GM10266 (cell line): Measurements from ENCODE around the gene GTF2H1.
"Not testable (repeated sequence)": the region's sequence is repeated elsewhere in the genome, so short reads cannot be mapped to it uniquely, and the experiment has no call there.

ENCODE experiments used
- DNase-seq: peaks from one replicate; pipeline ENCODE4 v3.0.0; 2012; ENCODE audit errors: extremely low spot score
- TF ChIP-seq, protein P1 (sequence below): IDR thresholded peaks from 2 replicates; pipeline ENCODE4 v1.5.1; 2012; ENCODE audit warnings: mild to moderate bottlenecking, low read depth; ENCODE audit not compliant: control insufficient read depth, insufficient read depth; ENCODE audit errors: missing control alignments

Gene GTF2H1

DNA sequence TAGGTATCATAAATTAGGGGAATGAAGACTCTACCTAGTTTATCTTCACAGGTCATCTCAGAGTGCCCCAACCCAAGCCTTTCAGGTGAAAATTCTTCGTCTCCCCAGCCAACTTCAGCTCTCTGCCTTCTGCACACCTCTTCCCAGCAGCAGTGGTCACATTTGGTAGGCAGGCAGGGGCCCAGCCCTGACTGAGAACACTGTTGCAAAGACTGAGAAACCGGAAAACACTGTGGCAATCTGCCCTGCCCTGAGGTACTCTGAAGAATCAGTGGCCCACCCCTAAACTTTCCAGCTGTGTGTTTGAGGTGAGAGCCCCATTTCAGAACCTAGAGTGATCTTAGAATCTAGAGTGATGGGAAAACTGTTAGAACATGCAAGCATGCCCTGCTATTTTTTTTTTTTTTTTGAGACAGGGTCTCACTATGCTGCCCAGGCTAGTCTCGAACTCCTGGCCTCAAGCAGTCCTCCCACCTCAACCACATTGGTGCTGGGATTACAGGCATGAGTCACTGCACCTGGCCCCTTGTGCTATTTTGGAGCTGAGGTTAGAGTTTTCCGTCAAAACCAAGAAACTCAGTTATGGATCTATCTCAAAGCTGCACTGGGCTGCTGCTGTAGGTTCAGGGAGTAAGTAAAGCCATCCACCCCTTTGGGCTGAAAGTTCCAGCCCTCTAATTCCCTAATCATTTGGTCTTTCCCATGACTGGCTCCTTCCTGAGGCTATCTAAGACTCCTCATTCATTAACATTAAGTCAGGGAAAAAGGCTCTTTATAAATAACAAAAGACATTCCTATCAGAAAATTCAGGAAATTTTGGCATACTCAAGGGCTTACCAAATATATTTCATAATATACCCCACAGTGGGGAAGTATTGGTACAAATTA, 70.3 kb downstream of the GTF2H1 start:
- no peak for DNase-seq
- TF ChIP-seq, protein P1, sequence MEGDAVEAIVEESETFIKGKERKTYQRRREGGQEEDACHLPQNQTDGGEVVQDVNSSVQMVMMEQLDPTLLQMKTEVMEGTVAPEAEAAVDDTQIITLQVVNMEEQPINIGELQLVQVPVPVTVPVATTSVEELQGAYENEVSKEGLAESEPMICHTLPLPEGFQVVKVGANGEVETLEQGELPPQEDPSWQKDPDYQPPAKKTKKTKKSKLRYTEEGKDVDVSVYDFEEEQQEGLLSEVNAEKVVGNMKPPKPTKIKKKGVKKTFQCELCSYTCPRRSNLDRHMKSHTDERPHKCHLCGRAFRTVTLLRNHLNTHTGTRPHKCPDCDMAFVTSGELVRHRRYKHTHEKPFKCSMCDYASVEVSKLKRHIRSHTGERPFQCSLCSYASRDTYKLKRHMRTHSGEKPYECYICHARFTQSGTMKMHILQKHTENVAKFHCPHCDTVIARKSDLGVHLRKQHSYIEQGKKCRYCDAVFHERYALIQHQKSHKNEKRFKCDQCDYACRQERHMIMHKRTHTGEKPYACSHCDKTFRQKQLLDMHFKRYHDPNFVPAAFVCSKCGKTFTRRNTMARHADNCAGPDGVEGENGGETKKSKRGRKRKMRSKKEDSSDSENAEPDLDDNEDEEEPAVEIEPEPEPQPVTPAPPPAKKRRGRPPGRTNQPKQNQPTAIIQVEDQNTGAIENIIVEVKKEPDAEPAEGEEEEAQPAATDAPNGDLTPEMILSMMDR = no peak

DNA sequence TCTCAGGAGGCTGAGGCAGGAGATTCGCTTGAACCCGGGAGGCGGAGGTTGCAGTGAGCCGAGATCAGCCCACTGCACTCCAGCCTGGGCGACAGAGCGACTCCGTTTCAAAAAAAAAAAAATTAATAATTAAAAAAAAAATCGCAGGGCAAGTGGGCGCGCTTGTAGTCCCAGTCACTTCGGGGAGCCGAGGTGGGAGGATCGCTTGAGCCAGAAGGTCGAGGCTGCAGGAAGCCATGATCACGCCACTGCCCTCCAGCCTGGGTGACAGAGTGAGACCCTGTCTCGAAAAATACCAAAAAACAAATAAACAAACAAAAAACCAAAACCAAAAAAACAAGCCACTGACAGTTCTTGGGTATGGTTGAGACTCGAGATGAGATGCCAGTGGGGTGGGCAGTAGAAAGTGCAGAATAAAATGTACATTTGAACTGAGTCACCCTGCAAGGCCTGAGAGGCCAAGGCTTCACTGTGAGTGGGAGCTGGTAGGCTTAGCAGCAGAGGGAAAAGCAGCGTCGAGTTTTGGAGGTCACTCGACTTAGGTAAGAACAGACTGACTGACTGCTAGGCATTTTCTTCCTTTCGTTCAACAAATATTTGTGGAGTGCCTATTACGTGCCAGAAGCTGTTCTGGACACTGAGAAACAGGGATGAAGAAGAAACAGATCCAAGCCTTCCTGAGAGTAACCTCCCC, 71.4 kb downstream of the GTF2H1 start:
- no peak for DNase-seq
- TF ChIP-seq, protein P1 = no peak

DNA sequence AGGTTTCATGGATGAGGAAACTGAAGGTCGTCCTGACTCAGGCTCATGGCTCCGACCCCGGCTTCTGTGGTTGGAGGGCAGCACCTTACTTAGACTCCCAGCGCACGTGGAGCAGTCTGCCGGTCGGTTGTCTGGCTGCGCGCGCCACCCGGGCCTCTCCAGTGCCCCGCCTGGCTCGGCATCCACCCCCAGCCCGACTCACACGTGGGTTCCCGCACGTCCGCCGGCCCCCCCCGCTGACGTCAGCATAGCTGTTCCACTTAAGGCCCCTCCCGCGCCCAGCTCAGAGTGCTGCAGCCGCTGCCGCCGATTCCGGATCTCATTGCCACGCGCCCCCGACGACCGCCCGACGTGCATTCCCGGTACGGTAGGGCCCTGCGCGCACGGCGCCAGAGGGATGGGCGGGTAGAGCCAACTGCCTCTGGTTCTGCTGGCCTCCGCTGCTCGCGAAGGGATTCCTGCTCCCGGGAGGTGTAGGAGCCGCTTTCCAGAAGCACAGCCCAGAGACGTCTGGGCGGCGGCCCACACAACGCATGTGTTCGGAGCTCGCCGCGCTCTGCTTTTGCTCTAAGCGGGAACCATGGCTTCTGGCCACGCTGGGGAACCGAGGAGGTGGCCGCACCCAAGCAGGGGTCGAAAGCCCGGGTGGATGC, 72.0 kb downstream of the GTF2H1 start, which contains the start of gene LDHA:
Gene LDHA (plus strand): TSS at position 289 of the 653 bp plus-strand sequence. CDS start 2,280 bp downstream, outside the sequence.
- TF ChIP-seq, protein P1 = no peak

DNA sequence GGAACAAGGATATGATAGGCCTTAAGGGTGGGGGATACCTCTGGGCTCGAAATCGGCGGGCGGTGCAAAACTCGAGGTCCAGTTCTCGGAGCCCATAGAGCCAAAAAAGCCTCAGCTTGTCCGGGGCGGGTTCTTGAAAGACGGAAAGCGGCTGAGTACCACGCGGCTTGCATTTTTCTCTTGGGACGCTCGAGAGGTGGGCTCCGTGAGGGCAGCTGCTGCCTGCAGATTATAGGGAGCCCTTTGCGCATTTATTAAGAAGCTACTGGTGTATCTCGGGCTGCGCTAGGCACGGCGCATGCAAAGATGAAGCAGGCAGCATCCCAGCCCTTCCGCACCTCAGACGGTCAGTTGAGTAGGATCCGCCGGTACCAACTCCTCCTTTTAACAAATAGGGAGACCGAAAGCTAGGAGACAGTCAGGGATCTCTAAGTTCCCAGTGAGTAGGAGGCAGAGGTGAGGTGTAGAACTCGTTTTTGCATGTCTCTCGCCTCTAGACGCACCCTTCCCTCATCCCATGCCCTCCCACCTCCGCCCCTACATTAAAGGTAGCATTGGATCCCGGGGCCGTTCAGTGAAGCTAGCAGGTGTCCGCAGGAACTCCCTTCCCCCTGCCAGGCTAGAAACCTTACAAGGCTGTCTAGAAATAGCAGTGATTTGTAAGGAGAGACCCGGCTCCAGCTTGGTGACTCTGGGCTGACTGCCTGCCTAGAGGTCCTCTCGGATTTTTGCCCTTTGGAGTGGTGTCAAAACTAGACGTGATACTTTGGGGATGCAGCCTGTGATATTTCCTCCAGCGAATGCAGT, 72.8 kb downstream of the GTF2H1 start:
- TF ChIP-seq, protein P1 = no peak
- DNase-seq = no peak

More for the DNA sequence above, 72.0 kb downstream of the GTF2H1 start, which contains the start of gene LDHA:
- peak; percentile 93 for DNase-seq

DNA sequence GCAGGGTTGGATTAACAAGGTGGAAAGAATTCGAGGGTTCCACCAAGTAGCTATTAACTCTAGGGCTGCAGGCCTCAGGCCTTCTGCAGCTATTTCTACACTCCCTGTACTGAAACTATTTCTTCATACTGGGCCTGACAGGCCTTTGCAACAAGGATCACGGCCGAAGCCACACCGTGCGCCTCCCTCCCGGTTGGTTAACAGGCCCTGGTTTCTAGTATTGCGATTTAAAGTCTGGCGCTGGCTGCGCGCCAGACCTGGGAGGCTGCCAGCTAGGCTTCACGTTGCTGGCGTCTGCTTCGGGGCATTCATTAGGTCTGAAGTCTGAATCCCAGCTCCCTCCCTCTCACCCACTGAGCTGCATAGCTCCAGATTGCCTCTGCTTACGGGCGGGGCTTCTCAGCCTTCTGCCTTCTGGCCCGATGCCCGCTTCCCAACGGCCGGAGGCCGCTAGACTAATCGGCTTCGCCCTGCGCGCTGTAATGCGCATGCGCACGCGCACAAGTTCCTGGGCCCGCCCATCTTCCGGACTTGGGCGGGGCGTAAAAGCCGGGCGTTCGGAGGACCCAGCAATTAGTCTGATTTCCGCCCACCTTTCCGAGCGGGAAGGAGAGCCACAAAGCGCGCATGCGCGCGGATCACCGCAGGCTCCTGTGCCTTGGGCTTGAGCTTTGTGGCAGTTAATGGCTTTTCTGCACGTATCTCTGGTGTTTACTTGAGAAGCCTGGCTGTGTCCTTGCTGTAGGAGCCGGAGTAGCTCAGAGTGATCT, 73.6 kb downstream of the GTF2H1 start:
- DNase-seq = peak; percentile 95
- TF ChIP-seq, protein P1 = no peak

DNA sequence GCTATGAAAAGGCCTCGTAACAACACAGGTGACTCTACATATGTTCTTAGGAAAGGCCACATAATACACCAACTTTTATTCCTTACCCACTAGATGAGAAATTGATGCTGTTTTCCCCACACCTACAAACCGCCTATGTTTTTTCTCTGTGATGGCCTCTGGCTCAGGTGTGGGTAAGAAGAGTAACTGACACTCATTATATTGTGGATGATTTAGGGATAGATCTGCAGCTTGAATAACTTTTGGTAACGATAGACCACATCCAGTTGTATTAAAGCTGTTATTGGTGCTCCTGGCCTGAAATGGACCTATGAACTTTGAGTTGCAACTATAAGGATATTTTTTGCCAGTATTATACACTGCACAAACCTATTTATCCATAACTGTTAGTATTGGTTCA, 75.6 kb downstream of the GTF2H1 start:
- DNase-seq = no peak
- TF ChIP-seq, protein P1 = no peak

DNA sequence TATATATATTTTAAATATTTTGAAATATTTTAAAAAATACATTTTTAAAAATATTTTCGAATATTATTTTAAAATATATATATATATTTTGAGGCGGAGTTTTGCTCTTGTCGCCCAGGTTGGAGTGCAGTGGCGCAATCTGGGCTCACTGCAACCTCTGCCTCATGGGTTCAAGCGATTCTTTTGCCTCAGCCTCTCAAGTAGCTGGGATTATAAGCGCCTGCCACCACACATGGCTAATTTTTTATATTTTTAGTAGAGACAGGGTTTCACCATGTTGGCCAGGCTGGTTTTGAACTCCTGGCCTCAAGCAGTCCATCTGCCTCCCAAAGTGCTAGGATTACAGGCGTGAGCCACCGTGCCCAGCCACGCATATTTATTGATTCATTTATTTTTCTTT, 78.7 kb downstream of the GTF2H1 start:
- DNase-seq = not testable (repeated sequence)
